CD4-positive, alpha-beta T cell (primary cell): ENCODE measurements around the gene RNPEPL1. TPM values are rescaled to one million over a fixed set of nuclear protein-coding genes. Genes with fewer than 3 reads are reported as not detected.

Experiments used
- ATAC-seq: fragments of 200-7000 bp; cut with Tn5 transposase; one replicate; pipeline ENCODE4 v1.10.0; 2022; ENCODE audit warnings: mild to moderate bottlenecking; ENCODE audit not compliant: poor library complexity
- CTCF ChIA-PET: fragments of 350-600 bp; sonication (Branson Sonifier 250); formaldehyde crosslinking; loops from one replicate; lab custom pipeline; 2021; ENCODE audit warnings: antibody characterized with exemption, inconsistent platforms; lab: Charles Lee
- POLR2A ChIA-PET: fragments of 350-600 bp; sonication (Branson Sonifier 250); formaldehyde crosslinking; loops from one replicate; lab custom pipeline; 2021; ENCODE audit warnings: antibody characterized with exemption, inconsistent platforms; lab: Charles Lee
- DNase-seq, 14 experiments: peaks; one replicate each; pipeline ENCODE4 v3.0.0-alpha.2; 2013 to 2020; ENCODE audit warnings: mixed read lengths in 2 of 14
- H3K27ac ChIP-seq, 2 donors: one replicate each; pipeline versions ENCODE4 v1.5.1 to v1.7.0; 2013; ENCODE audit warnings: low read length in 2 of 2, low read depth in 1 of 2, mild to moderate bottlenecking in 1 of 2
- H3K27me3 ChIP-seq, 2 experiments: 1 replicate in 1 of 2; 2 replicates in 1 of 2; pipeline versions ENCODE4 v1.6.1 to v1.7.0; 2013; ENCODE audit warnings: low read length in 2 of 2, control low read depth in 1 of 2, mild to moderate bottlenecking in 1 of 2, moderate library complexity in 1 of 2; ENCODE audit not compliant: insufficient read depth in 2 of 2, control insufficient read depth in 1 of 2
- H3K36me3 ChIP-seq: one replicate; pipeline ENCODE4 v1.6.1; 2013; ENCODE audit warnings: low read length, control low read depth; ENCODE audit not compliant: insufficient read depth
- H3K4me1 ChIP-seq: one replicate; pipeline ENCODE4 v1.6.1; 2013; ENCODE audit warnings: low read length, control low read depth; ENCODE audit not compliant: insufficient read depth
- H3K4me3 ChIP-seq: one replicate; pipeline ENCODE4 v1.5.1; 2013; ENCODE audit warnings: mild to moderate bottlenecking, low read length, moderate library complexity
- H3K9me3 ChIP-seq, 2 experiments: 1 replicate in 1 of 2; 2 replicates in 1 of 2; pipeline versions ENCODE4 v1.6.1 to v1.7.0; 2013; ENCODE audit warnings: low read length in 2 of 2, mild to moderate bottlenecking in 2 of 2, control low read depth in 1 of 2, moderate library complexity in 1 of 2; ENCODE audit not compliant: control insufficient read depth in 1 of 2, insufficient read depth in 1 of 2
- H3K27ac Mint-ChIP-seq: one replicate; pipeline ENCODE4 v1.8.0; 2020; ENCODE audit warnings: mixed read lengths
- H3K27me3 Mint-ChIP-seq: one replicate; pipeline ENCODE4 v1.8.0; 2021; ENCODE audit warnings: mixed read lengths
- H3K36me3 Mint-ChIP-seq: one replicate; pipeline ENCODE4 v1.8.0; 2021; ENCODE audit warnings: low read depth, mixed read lengths
- H3K4me1 Mint-ChIP-seq: one replicate; pipeline ENCODE4 v1.8.0; 2021; ENCODE audit warnings: low read depth, mixed read lengths
- H3K4me3 Mint-ChIP-seq: one replicate; pipeline ENCODE4 v1.8.0; 2020; ENCODE audit warnings: mild to moderate bottlenecking, mixed read lengths
- H3K9me3 Mint-ChIP-seq: one replicate; pipeline ENCODE4 v1.8.0; 2020; ENCODE audit warnings: mixed read lengths
- CTCF ChIP-seq: fragments of 200-600 bp; IDR thresholded peaks from one replicate; pipeline ENCODE4 v1.8.0; 2022; ENCODE audit warnings: antibody characterized with exemption, mild to moderate bottlenecking
- intact Hi-C, 2 experiments: fragments of 100-400 bp; cut with DNase I in 1 of 2; cut with micrococcal nuclease in 1 of 2; formaldehyde crosslinking; loops; one replicate each; pipeline versions ENCODE4 v1.15.1 to v1.9.0; 2023 to 2025; cut with DNase I, micrococcal nuclease
- total RNA-seq, 174 experiments: library from RNA in 2 of 174; stranded (reverse) in 2 of 174; gene quantifications; one replicate each; pipeline ENCODE4 v1.2.3 and lab custom pipeline; 2021 to 2026

RNPEPL1 gene
- total RNA-seq, 2 experiments from 2014 or later: 73.0 to 78.8 TPM

GRCh38 chr2:240611601-240612210 is 43.4 kb downstream of the RNPEPL1 start:
- Histone ChIP-seq H3K36me3 (no peaks in the 10 kb centered on the region), H3K4me1 (peaks cover 19% of the 10 kb centered on the region), H3K4me3 (no peak overlapping the region), H3K27me3 (no peaks in the 10 kb centered on the region), H3K9me3 (peaks cover 1 to 8% of the 10 kb centered on the region in 2 experiments), H3K27ac (no peak overlapping the region)
- Mint-ChIP-seq H3K36me3 (peaks cover 7% of the 10 kb centered on the region), H3K27me3 (no peaks in the 10 kb centered on the region), H3K9me3 (no peaks in the 10 kb centered on the region), H3K4me3 (no peak overlapping the region), H3K27ac (no peak overlapping the region), H3K4me1 (peaks cover 8% of the 10 kb centered on the region)
- ATAC-seq (no peak), DNase-seq (peak in 3 of 14 experiments; percentile 34 to 45 (median 43))
- POLR2A ChIA-PET: no interaction called here
- CTCF ChIA-PET: no interaction called here
- TF ChIP-seq CTCF: no peak
- intact Hi-C loops: no loop called here

GRCh38 chr2:240613781-240614180 is 45.5 kb downstream of the RNPEPL1 start:
- peaks cover 7 to 13% of the 10 kb centered on the region in 2 experiments for H3K9me3 ChIP-seq
- H3K4me1 Mint-ChIP-seq: peaks cover 8% of the 10 kb centered on the region
- no peaks in the 10 kb centered on the region for H3K27me3 ChIP-seq
- H3K36me3 ChIP-seq: no peaks in the 10 kb centered on the region
- ChIA-PET CTCF (no interaction called here), POLR2A (no interaction called here)
- peaks cover 18% of the 10 kb centered on the region for H3K36me3 Mint-ChIP-seq
- H3K4me3 Mint-ChIP-seq: no peak overlapping the region
- no peak for TF ChIP-seq CTCF
- peaks cover 19% of the 10 kb centered on the region for H3K4me1 ChIP-seq
- no peak overlapping the region for H3K27ac ChIP-seq
- no peaks in the 10 kb centered on the region for H3K9me3 Mint-ChIP-seq
- H3K4me3 ChIP-seq: no peak overlapping the region
- DNase-seq (no peak), ATAC-seq (no peak)
- no peak overlapping the region for H3K27ac Mint-ChIP-seq
- intact Hi-C loops: no loop called here
- H3K27me3 Mint-ChIP-seq: no peaks in the 10 kb centered on the region

GRCh38 chr2:240614391-240614790 is 46.1 kb downstream of the RNPEPL1 start:
- H3K4me1 Mint-ChIP-seq: peaks cover 8% of the 10 kb centered on the region
- peaks cover 24% of the 10 kb centered on the region for H3K36me3 Mint-ChIP-seq
- H3K4me3 ChIP-seq: no peak overlapping the region
- H3K4me3 Mint-ChIP-seq: no peak overlapping the region
- ChIA-PET POLR2A (no interaction called here), CTCF (no interaction called here)
- no peaks in the 10 kb centered on the region for H3K27me3 Mint-ChIP-seq
- H3K27ac ChIP-seq: no peak overlapping the region
- peak in 1 of 14 experiments; percentile 3 for DNase-seq
- TF ChIP-seq CTCF: no peak
- H3K4me1 ChIP-seq: peaks cover 19% of the 10 kb centered on the region
- H3K27me3 ChIP-seq: no peaks in the 10 kb centered on the region
- no peaks in the 10 kb centered on the region for H3K9me3 Mint-ChIP-seq
- no peak overlapping the region for H3K27ac Mint-ChIP-seq
- intact Hi-C loops: no loop called here
- H3K9me3 ChIP-seq: peaks cover 7 to 13% of the 10 kb centered on the region in 2 experiments
- H3K36me3 ChIP-seq: peaks cover 2% of the 10 kb centered on the region
- no peak for ATAC-seq
